Upper lobe of left lung (tissue), 4 donors: Measurements from ENCODE around the gene SPINDOC.

Experiments
- EP300 ChIP-seq, 4 donors: sonication (generic); formaldehyde crosslinking; IDR thresholded peaks; one replicate each; pipeline ENCODE4 v1.5.1; 2017; ENCODE audit warnings: antibody characterized with exemption in 4 of 4, control low read depth in 2 of 4
- POLR2A ChIP-seq, 4 donors: fragments of 450-650 bp; IDR thresholded peaks; one replicate each; pipeline ENCODE4 v1.5.1; 2016 to 2017; ENCODE audit warnings: antibody characterized with exemption in 4 of 4, mild to moderate bottlenecking in 2 of 4
- POLR2AphosphoS5 ChIP-seq, 2 donors: sonication (generic); formaldehyde crosslinking; IDR thresholded peaks; one replicate each; pipeline ENCODE4 v1.5.1; 2017; ENCODE audit warnings: antibody characterized with exemption in 2 of 2
- TF ChIP-seq, protein P1 (sequence below), 6 experiments: fragments of 450-650 bp in 4 of 6; fragments of 200-600 bp in 2 of 6; sonication (generic) in 2 of 6; IDR thresholded peaks; one replicate each; pipeline ENCODE4 v1.5.1; 2016 to 2019; ENCODE audit warnings: antibody characterized with exemption in 6 of 6

DNA sequence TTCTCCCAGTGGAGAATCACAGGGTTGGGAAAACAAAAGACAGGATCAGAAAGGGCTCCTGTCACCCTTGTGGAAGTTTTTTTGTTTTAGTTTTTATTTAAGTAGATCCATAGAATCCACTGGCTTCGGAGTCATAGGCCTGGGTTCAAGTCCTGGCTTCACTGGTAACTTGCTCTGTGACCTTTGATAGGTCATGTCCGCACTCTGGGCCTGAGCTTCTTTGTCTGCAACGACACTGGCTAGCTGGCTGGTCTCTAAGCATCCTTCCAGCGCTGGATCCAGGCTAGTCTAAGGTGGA, 46.0 kb upstream of the SPINDOC start:
- TF ChIP-seq EP300 (IDR thresholded peaks at IDR 0.05) (no peak), POLR2AphosphoS5 (IDR thresholded peaks at IDR 0.05) (no peak), POLR2A (IDR thresholded peaks at IDR 0.05) (no peak)
- TF ChIP-seq, protein P1, sequence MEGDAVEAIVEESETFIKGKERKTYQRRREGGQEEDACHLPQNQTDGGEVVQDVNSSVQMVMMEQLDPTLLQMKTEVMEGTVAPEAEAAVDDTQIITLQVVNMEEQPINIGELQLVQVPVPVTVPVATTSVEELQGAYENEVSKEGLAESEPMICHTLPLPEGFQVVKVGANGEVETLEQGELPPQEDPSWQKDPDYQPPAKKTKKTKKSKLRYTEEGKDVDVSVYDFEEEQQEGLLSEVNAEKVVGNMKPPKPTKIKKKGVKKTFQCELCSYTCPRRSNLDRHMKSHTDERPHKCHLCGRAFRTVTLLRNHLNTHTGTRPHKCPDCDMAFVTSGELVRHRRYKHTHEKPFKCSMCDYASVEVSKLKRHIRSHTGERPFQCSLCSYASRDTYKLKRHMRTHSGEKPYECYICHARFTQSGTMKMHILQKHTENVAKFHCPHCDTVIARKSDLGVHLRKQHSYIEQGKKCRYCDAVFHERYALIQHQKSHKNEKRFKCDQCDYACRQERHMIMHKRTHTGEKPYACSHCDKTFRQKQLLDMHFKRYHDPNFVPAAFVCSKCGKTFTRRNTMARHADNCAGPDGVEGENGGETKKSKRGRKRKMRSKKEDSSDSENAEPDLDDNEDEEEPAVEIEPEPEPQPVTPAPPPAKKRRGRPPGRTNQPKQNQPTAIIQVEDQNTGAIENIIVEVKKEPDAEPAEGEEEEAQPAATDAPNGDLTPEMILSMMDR (IDR thresholded peaks at IDR 0.05) = no peak
